Stimulated activated CD8-positive, alpha-beta memory T cell treated with anti-CD3 and anti-CD28 coated beads, Interleukin-12 subunit alpha, Interleukin-12 subunit beta, amount 100 ng/mL, for 4 hours (primary cell): ENCODE results near the gene NTSR2.

Experiments used
- DNase-seq: peaks from one replicate; pipeline ENCODE4 v3.0.0-alpha.2; 2020; ENCODE audit warnings: low read depth

The NTSR2 gene

DNA sequence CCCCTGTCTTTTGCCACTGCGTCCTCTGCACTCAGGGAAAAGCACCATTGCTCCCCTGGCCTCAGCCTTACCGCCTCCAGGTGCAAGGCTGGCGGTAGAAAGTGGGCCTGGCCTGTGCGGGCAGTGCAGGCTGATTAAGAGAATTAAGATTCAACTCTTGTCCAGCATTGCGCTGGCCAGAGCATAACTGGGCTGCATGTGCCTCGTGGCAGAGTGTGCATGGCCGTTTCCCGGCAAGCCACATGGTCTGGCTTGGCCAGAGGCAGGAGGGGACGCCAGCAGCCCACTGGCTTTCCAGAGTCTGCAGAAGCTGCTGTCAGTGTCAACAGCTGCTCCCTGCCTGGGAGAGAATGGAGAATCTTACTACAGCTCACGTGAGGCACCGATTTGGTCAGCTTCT, 12.3 kb downstream of the NTSR2 start:
- DNase-seq, result no peak

GRCh38 chr2:11657195-11657594, 12.8 kb downstream of the NTSR2 start:
- no peak for DNase-seq

- no peak for DNase-seq
Measured at GRCh38 chr2:11656671-11657101, 13.3 kb downstream of the NTSR2 start.

DNA sequence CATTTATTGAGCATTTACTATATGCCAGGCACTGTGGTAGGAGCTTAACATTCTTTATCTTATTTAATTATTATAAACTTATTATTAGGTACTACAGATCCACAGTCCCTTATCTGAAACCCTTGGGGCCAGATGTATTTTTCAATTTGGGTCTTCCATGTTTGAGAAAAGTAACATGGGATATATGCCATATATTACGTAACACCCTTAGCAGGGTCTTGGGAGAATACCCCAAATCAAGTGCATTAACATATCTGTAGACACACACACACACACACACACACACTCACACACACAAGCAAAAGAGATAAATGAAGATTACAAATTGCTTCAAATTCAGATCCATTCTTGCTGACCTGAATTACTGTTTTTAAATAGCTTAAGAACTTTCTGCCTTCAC, 13.7 kb downstream of the NTSR2 start:
- DNase-seq, result no peak

- no peak for DNase-seq
Measured at GRCh38 chr2:11655495-11655894, 14.5 kb downstream of the NTSR2 start.

- DNase-seq, result no peak
Measured at GRCh38 chr2:11652553-11652952, 17.4 kb downstream of the NTSR2 start.

DNA sequence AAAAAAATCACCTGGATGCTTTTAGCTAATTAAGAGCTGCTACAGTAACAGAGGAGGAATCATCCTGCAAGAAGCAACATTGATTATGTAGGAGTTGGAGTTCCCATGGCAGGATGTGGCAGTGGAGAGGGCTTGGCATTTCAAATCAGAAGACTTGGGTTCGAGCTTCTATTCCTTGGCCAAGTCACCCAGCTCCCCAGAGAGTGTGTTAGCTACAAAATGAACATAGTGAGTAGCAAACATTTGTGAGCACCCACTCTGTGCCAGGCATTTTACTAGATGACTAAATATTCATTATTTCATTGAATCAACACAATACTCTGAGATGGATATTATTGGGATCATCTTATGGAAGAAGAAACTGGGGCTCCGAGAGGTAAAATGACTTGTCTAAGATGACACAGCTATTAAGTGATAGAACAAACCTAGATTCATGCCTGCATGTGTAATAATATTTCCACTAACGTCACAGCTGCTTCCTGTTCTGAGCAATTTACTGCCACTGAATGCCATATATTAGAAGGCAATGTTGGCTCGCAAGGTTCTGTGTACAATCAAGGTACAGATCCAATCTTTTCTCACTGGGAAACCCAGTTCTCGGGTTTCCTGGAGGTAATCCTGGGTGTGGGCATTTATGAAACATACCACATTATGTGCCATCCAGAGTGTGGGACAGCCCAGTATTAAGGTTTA, 18.0 kb downstream of the NTSR2 start:
- no peak for DNase-seq

DNA sequence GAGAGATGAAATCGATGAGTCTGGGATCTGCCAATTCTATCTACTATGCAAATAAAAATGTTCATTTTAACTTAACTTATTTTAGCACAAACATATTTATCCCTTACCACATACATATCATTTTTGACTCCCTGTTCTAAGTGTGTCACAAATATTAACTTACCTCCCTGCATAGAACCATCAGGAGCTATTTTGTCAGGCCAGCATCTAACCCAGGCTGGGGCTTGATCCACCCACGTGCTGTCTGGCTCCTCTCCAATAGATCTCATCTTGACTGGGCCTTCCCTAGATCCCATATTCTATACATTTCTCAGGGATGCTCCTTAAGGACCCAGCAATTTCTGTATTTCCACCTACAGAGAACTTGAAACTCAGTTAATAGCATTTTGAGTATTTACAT, 20.9 kb downstream of the NTSR2 start:
- no peak for DNase-seq

DNA sequence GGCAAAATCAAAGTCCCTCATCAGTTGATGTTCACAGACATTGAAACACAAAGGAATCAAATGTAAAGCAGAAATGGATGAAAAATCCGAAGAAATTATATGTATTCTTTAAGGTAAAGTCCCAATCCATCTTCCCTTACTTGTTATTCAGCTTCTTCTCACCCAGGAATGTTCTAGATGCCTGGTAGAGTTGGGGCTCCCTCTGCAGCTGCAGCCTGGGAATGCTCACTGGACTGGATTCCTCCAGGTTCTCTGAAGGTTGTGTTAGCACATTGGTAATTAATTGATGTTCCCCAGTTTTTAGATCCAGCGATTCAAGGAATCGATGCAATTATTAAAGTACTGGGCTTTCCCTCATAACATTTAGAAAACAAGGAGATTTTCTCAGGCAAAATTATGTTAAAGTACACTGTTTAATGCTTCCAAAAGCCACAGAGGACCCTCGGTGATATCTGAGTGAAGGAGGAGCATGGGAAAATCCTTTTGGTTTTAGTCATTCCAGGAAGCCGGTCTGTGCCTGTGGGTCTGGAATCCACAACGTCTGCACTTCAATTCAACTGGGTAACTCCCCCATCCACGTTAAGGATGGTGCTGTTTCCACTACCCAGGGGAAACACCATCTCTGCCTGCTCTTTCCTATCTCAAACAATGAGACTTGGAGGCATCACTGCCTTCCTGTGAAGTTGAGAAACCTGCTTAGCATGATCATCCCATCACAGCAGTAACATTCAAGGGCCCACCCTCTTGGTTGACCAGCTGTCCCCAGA, 22.0 kb downstream of the NTSR2 start:
- DNase-seq, result no peak

DNA sequence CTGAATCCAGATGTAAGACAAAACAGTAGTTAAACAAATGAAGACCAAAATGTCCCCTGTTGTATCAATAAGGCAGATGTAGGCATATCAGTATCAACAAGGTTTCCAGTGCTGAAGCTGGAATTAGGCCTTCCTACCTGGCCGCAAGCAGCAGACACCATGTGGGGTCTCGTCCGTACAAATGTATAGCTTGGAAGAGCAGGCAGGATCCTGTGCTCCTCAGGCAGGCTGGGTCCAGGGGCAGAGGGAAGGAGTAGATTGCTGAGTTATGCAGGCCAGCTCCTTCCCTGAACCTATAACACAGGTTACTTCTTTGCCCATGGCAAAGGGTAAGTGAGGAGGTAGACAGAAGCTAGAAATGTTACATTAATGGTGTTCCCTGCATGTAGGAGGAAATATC, 23.5 kb downstream of the NTSR2 start:
- DNase-seq, result no peak

DNA sequence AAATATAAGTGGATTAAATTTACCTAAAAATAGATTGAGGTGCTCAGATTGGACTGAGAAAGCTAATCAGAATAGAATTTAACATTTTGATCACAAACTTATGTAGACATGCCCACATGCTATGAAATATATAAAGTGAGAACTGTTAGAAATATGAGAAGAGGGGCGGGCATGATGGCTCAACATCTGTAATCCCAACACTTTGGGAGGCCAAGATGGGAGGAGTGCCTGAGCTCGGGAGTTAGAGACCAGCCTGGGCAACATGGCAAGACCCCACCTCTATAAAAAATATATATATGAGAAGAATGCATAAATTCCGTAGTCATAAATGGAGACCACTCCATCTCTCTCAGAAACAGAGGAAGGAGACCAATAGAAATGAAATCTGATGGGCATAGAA, 25.7 kb downstream of the NTSR2 start:
- no peak for DNase-seq

DNA sequence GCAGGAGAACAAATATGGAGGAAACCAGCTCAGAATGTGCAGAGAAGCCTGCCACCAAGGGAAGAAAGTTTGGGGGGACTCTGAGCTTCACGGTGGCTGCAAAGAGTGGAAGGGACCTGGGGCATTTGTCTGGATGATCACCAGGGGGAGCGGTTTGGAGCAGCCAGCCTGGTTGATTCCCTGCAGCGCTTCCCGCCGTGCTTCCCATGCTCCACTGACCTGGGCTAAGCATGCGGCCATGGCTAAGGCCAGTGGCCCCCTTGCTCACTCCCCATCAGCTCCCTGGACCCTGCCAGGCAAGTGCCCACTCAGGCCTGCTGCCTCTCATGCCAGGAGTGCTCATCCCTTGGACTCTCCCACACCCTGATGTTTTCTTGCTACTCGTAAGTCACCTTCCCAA, 27.0 kb downstream of the NTSR2 start:
- no peak for DNase-seq

DNA sequence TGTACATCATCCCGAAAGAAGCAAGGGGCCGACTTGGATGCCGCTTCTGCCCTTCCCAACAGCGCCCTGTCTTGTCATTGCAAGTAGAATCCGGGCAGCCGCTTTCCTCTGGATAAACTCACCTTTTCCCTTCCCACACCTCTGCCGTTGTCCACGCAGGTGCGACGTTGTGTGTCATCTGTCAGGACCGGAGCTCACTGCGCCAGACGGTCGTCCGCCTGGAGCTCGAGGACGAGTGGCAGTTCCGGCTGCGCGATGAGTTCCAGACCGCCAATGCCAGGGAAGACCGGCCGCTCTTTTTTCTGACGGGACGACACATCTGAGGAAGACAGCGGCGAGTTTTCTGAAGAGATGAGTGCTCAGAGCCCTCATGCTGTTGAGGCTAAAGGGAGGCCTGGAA, 29.9 kb downstream of the NTSR2 start:
- DNase-seq, result no peak

DNA sequence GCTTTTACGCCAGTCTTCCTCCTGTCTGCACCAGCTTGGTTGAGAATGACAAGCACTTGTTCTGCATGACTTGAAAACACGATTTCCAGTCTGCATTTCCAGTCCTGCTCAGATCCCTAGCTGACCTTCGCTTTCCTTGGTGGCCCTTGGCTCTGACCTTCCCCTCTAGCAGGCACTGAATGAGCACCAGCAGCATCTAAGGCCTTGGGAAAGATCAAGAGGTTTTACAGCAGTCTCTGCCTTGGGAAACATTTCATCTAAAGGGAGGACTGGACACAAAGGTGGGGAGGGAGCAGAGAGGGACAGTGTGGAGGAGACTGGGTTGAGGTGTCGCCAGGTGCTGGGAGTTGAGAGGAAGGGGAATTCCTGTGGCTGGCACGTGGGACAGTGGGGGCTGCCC, 30.5 kb downstream of the NTSR2 start:
- no peak for DNase-seq

DNA sequence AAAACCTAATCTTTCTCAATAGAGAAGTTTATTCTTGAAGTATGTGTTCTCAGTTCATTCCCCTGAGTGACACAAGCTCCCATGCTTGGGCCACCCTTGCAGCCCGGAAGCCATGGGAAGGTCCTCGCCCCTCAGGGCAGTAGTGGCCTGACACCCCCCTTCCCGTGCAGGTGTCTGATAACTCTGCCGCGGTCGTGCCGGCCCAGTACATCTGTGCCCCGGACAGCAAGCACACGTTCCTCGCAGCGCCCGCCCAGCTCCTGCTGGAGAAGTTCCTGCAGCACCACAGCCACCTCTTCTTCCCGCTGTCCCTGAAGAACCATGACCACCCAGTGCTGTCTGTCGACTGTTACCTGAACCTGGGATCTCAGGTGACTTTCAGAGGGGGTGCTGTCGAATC, 32.4 kb downstream of the NTSR2 start:
- no peak for DNase-seq

- DNase-seq, result no peak
Measured at GRCh38 chr2:11636593-11637295, 33.3 kb downstream of the NTSR2 start.

DNA sequence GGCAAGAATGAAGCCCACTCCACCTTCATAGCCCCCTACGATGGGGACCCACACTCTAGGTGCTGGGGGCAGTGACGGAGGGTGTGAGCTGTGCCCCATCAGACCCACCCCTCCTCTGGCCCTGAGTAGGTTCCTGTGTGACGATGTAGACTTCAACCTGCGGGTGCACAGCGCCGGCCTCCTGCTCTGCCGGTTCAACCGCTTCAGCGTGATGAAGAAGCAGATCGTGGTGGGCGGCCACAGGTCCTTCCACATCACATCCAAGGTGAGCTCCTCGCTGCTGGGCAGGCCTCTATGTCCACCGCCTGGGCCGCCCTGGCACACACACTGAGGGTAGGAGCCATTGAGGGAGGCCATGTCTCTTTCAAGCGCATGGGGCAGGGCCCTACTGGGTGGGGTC, 34.9 kb downstream of the NTSR2 start:
- no peak for DNase-seq

- DNase-seq, result no peak
Measured at GRCh38 chr2:11634584-11634983, 35.4 kb downstream of the NTSR2 start.

DNA sequence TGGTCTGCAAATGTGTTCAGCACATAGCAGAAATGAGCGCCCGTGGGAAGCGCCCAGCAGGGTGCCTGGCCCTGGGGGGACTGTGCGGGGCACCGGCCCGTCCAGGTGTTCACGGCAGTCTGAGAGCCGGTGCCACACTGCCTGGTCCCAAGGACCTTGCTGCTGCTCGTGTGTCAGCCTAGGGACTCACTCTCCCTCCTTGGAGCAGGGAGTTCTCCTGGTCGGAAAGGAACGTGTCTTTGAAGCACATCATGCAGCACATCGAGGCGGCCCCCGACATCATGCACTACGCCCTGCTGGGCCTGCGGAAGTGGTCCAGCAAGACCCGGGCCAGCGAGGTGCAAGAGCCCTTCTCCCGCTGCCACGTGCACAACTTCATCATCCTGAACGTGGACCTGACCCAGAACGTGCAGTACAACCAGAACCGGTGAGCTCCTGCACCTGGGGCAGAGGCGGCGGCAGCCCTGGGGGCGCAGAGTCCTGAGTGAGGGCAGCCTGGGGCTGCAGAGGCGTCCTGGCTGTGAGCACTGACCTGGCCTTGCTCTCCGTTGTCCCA, 36.0 kb downstream of the NTSR2 start:
- DNase-seq, result no peak

DNA sequence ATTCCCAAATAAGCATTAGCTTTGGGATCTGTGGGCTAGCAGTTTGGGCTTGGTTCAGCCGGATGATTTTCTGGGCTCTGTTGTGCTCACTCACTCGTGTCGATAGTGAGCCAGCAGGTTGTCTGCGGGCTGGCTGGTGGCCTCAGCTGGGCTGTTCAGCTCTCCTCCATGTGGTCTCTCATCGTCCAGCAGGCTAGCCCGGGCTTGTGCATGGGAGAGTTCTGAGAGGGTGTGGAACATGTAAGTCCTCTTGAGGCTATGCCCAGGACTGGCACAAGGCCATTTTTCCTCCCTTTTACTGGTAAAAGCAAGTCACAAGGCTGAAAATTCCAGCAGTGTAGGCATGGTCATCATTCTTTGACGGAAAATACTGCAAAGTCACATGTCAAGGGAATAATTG, 38.5 kb downstream of the NTSR2 start:
- no peak for DNase-seq

- DNase-seq, result no peak
Measured at GRCh38 chr2:11630855-11631254, 39.1 kb downstream of the NTSR2 start.

- no peak for DNase-seq
Measured at GRCh38 chr2:11629851-11630250, 40.1 kb downstream of the NTSR2 start.

DNA sequence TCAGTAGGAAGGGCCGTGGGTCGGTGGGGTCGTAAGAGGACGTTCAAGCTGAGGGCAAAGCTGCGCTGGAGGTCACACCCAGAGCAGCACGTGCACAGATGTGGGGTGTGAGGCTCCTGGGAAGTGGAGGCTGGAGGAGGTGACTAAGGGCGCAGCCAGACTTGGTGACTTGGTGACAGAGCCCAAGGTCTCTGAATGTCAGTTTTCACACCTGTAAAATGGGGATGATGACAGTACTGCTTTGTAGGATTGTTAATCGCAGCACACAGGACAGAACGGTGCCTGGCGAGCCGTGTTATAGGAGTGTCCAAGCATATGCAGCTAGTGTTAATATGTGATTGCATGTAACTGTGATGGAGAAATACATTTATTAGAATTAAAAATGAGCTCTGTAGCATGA, 40.8 kb downstream of the NTSR2 start:
- DNase-seq, result no peak
